Esophagus mucosa (tissue), 1 donor: ENCODE data around the gene CERS2. TPM values are rescaled to one million over a fixed set of nuclear protein-coding genes. Genes with fewer than 3 reads are reported as not detected.

ENCODE experiments used
- total RNA-seq: library from RNA; stranded (reverse); gene quantifications from one replicate; pipeline ENCODE4 v1.2.4, GENCODE V29; 2023
- donor health status: DM: yes; HTN: yes; CAD: no.

Gene CERS2
- total RNA-seq, 1 donor from 2014 or later = 49.8 TPM

Other genes with a start within 250 kb of the CERS2 start
- 19.6 TPM for gene CTSS, start 209.1 kb downstream of the CERS2 start, total RNA-seq
- gene CTSK, start 166.6 kb downstream of the CERS2 start, total RNA-seq = 7.7 TPM
- gene ARNT, start 98.2 kb downstream of the CERS2 start, total RNA-seq = 17.7 TPM
- not detected for gene CTXND2, start 87.7 kb downstream of the CERS2 start, total RNA-seq
- gene SETDB1, start 48.5 kb downstream of the CERS2 start, total RNA-seq = 24.3 TPM
- gene ANXA9, start 7.5 kb upstream of the CERS2 start, total RNA-seq = 0.40 TPM
- gene MINDY1, start 32.1 kb upstream of the CERS2 start, total RNA-seq = 33.4 TPM
- gene PRUNE1, start 33.6 kb upstream of the CERS2 start, total RNA-seq = 14.3 TPM
- 55.8 TPM for gene BNIPL, start 61.8 kb upstream of the CERS2 start, total RNA-seq
- gene C1orf56, start 72.9 kb upstream of the CERS2 start, total RNA-seq = 1.3 TPM
- 118 TPM for gene CDC42SE1, start 84.8 kb upstream of the CERS2 start, total RNA-seq
- gene MLLT11, start 85.6 kb upstream of the CERS2 start, total RNA-seq = 0.80 TPM
- gene GABPB2, start 95.9 kb upstream of the CERS2 start, total RNA-seq = 10.6 TPM
- 0.88 TPM for gene SEMA6C, start 171.8 kb upstream of the CERS2 start, total RNA-seq
- not detected for gene TNFAIP8L2, start 181.8 kb upstream of the CERS2 start, total RNA-seq
- 5.0 TPM for gene LYSMD1, start 191.1 kb upstream of the CERS2 start, total RNA-seq
- gene SCNM1, start 191.3 kb upstream of the CERS2 start, total RNA-seq = 30.6 TPM
- not detected for gene TMOD4, start 201.1 kb upstream of the CERS2 start, total RNA-seq
- gene VPS72, start 215.4 kb upstream of the CERS2 start, total RNA-seq = 28.2 TPM
- gene PIP5K1A, start 223.7 kb upstream of the CERS2 start, total RNA-seq = 28.2 TPM